SW 1271 (cell line): Measurements from ENCODE around the gene ZNF888.
"Not testable (repeated sequence)": the region's sequence is repeated elsewhere in the genome, so short reads cannot be mapped to it uniquely, and the experiment has no call there.

Experiments used
- DNase-seq, 2 experiments: peaks; one replicate each; lab custom pipeline; 2025; lab: John Stamatoyannopoulos, UW

The ZNF888 gene

GRCh38 chr19:52941941-52942385 lies 18.7 kb upstream of the ZNF888 start:
- peak in 1 of 2 experiments; percentile 12 for DNase-seq

- DNase-seq: not testable (repeated sequence)
These were observed 18.3 kb upstream of the ZNF888 start for GRCh38 chr19:52941523-52941922.

- not testable (repeated sequence) for DNase-seq
These were observed 17.7 kb upstream of the ZNF888 start for GRCh38 chr19:52940905-52941304.

- no peak for DNase-seq
These were observed 15.5 kb upstream of the ZNF888 start for GRCh38 chr19:52938761-52939160.

- no peak for DNase-seq
These were observed 13.7 kb upstream of the ZNF888 start for GRCh38 chr19:52936954-52937325.

- no peak for DNase-seq
These were observed 13.1 kb upstream of the ZNF888 start for GRCh38 chr19:52936151-52936953.

- no peak for DNase-seq
These were observed 12.2 kb upstream of the ZNF888 start for GRCh38 chr19:52935434-52935833.

GRCh38 chr19:52924641-52925040 lies 1.4 kb upstream of the ZNF888 start:
- not testable (repeated sequence) for DNase-seq

GRCh38 chr19:52923778-52924593 lies 758 bp upstream of the ZNF888 start:
- DNase-seq: no peak

- DNase-seq: no peak
These were observed 5.7 kb downstream of the ZNF888 start for GRCh38 chr19:52917531-52917930.

- no peak for DNase-seq
These were observed 12.6 kb downstream of the ZNF888 start for GRCh38 chr19:52910648-52911047.

GRCh38 chr19:52904052-52904780 lies 19.0 kb downstream of the ZNF888 start:
- not testable (repeated sequence) for DNase-seq

- DNase-seq: no peak
These were observed 21.4 kb downstream of the ZNF888 start for GRCh38 chr19:52901842-52902241.

GRCh38 chr19:52898596-52898995 lies 24.6 kb downstream of the ZNF888 start:
- not testable (repeated sequence) for DNase-seq

- DNase-seq: no peak
These were observed 25.1 kb downstream of the ZNF888 start for GRCh38 chr19:52898101-52898500.

GRCh38 chr19:52897138-52897935 lies 25.9 kb downstream of the ZNF888 start, which contains the start of gene ZNF320:
Gene ZNF320, minus strand, starts transcription at chr19:52897635. Its CDS starts 7,380 bp downstream, at chr19:52890255.
- DNase-seq: peak; percentile 59 to 75

- no peak for DNase-seq
These were observed 26.6 kb downstream of the ZNF888 start for GRCh38 chr19:52896431-52897137.

- no peak for DNase-seq
These were observed 31.9 kb downstream of the ZNF888 start for GRCh38 chr19:52891336-52891735.

GRCh38 chr19:52889931-52890330 lies 33.3 kb downstream of the ZNF888 start:
- DNase-seq: no peak

GRCh38 chr19:52889076-52889475 lies 34.2 kb downstream of the ZNF888 start:
- no peak for DNase-seq
